Measurements from ENCODE around the gene GLRB.
"Not testable (repeated sequence)": the region's sequence is repeated elsewhere in the genome, so short reads cannot be mapped to it uniquely, and the experiment has no call there.

The GLRB gene

GRCh38 chr4:157141976-157142375, 66.0 kb downstream of the GLRB start:
- no peak for DNase-seq

- DNase-seq, result no peak
Observed at GRCh38 chr4:157143369-157143768, 67.4 kb downstream of the GLRB start.

DNA sequence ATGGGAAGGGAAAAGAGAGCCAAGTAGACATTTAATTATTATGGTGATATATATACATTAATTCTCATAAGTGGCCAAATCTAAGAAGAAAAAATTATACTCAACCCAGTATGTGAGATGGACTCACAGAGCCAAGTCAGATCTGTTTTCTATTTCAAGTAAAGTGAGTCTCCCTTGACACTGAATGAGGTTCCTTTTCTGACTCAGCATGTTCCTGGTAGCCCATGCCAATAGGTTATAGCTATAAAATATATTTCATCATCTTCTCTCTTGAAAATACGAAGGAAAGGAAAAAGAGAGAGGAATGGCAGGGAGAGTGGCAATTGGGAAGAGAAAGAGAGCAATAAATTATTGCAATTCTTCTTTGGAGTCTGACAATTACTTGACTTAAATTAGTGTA, 75.8 kb downstream of the GLRB start:
- no peak for DNase-seq

- no peak for DNase-seq
Observed at GRCh38 chr4:157165935-157166610, 90.1 kb downstream of the GLRB start.

GRCh38 chr4:157170321-157170720, 94.4 kb downstream of the GLRB start:
- peak; percentile 76 for DNase-seq

- peak; percentile 27 for DNase-seq
Observed at GRCh38 chr4:157172011-157172410, 96.1 kb downstream of the GLRB start.

GRCh38 chr4:157180268-157180667, 104.3 kb downstream of the GLRB start:
- DNase-seq, result not testable (repeated sequence)

DNA sequence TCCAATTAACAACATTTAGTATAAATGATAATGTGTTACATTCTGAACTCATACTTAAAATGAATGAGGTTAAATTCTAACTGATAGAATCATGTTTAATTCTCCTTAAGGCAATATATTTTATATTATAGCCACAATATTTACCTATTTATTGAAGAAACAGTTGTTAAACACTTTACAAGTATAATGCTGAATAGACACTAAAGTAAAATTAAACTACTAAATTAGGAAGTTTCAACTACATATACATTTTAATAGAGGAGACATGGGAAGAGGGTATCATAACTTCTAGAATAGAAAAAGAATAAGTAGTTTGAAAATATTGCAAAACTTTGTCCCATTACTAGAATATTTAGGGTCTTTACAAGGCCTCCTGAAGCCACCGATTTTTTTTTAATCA, 108.3 kb downstream of the GLRB start:
- no peak for DNase-seq

GRCh38 chr4:157185363-157185762, 109.4 kb downstream of the GLRB start:
- no peak for DNase-seq

GRCh38 chr4:157195374-157195773, 119.4 kb downstream of the GLRB start:
- no peak for DNase-seq

GRCh38 chr4:157196046-157196445, 120.1 kb downstream of the GLRB start:
- no peak for DNase-seq

GRCh38 chr4:157204634-157205244, 128.8 kb downstream of the GLRB start:
- peak; percentile 15 for DNase-seq

GRCh38 chr4:157217708-157218107, 141.8 kb downstream of the GLRB start:
- DNase-seq, result peak; percentile 41

GRCh38 chr4:157219711-157220370, 143.9 kb downstream of the GLRB start:
- peak; percentile 24 for DNase-seq

DNA sequence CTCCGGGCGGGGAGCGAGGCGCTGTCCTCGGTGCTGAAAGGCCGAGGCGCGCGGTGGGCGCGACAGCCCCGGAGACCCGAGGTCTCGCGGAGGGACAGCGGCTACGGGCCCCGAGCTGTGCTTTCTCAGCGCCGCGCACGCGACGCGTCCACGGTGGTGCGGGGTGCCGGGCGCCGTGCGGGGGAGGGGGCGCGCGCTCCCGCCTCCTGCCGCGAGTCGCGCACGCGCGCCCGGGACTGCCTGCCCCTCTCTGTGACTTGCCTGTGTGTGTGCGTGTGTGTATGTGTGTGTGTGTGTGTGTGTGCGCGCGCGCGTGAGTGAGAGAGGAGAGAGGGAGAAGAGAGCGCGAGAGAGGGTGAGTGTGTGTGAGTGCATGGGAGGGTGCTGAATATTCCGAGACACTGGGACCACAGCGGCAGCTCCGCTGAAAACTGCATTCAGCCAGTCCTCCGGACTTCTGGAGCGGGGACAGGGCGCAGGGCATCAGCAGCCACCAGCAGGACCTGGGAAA, 144.5 kb downstream of the GLRB start, which contains the start of gene GRIA2:
Gene GRIA2 (plus strand): TSS at position 358 of the 511 bp plus-strand sequence. CDS start 315 bp downstream, outside the sequence.
- DNase-seq, result peak; percentile 72

DNA sequence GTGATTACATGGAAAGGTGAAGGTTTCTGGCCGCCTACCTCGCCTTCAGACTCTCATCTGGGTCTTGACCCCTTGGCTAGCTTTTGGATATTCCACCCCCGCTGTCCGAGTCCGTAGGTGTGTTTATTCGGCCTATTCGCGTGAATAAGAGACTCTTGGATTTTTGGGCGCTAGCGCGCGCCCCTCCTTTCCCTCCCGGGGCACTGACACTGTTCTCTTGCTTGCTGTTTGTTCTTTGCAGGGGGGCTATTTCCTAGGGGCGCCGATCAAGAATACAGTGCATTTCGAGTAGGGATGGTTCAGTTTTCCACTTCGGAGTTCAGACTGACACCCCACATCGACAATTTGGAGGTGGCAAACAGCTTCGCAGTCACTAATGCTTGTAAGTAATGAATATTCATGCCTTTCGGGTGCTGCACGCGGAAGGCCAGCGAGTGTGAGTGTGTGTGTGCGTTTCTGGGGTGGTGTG, 145.5 kb downstream of the GLRB start:
- DNase-seq, result peak; percentile 21

Data from NCI-H82 (cell line).